ENCODE data around the gene PEAR1. TPM values are rescaled to one million over a fixed set of nuclear protein-coding genes. Genes with fewer than 3 reads are reported as not detected.
"Not testable (repeated sequence)": the region's sequence is repeated elsewhere in the genome, so short reads cannot be mapped to it uniquely, and the experiment has no call there.

The PEAR1 gene
- total and polyA plus RNA-seq, 9 donors, result 12.2 to 35.0 (median 27.7) TPM

DNA sequence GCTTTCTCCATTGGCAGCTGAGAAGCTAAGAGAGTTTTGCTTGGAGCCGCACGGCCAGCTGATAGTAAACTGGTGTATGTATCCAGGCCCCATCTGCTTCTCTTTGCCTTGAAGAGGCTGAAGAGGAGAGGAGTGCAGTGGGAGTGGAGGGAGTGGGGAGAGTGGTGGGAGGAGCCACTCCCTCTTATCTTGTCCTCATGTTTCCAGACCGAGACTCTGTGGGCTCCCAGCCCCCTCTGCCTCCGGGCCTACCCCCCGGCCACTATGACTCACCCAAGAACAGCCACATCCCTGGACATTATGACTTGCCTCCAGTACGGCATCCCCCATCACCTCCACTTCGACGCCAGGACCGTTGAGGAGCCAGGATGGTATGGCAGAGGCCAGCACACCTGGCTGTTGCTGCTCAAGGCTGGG is 20.9 kb downstream of the PEAR1 start:
- no peak overlapping the region for H3K27ac ChIP-seq (ENCODE audit: low read length)
- no peak for DNase-seq
- peaks cover 23% of the 10 kb centered on the region for H3K4me1 ChIP-seq (ENCODE audit: control insufficient read depth, insufficient read depth, low read length)
- peaks cover 38% of the 10 kb centered on the region for H3K36me3 ChIP-seq (ENCODE audit: control insufficient read depth, insufficient read depth, low read length)
- WGBS (ENCODE audit: insufficient coverage), result 82% methylated on average over 6 of the region's 9 CpGs
- no peak overlapping the region for H3K4me3 ChIP-seq (ENCODE audit: low read length)
- H3K27me3 ChIP-seq (ENCODE audit: control insufficient read depth, insufficient read depth, low read length), result peaks cover 6% of the 10 kb centered on the region
- H3K9me3 ChIP-seq (replicated peaks; ENCODE audit: control insufficient read depth, low read depth, low read length), result peaks cover 2% of the 10 kb centered on the region

DNA sequence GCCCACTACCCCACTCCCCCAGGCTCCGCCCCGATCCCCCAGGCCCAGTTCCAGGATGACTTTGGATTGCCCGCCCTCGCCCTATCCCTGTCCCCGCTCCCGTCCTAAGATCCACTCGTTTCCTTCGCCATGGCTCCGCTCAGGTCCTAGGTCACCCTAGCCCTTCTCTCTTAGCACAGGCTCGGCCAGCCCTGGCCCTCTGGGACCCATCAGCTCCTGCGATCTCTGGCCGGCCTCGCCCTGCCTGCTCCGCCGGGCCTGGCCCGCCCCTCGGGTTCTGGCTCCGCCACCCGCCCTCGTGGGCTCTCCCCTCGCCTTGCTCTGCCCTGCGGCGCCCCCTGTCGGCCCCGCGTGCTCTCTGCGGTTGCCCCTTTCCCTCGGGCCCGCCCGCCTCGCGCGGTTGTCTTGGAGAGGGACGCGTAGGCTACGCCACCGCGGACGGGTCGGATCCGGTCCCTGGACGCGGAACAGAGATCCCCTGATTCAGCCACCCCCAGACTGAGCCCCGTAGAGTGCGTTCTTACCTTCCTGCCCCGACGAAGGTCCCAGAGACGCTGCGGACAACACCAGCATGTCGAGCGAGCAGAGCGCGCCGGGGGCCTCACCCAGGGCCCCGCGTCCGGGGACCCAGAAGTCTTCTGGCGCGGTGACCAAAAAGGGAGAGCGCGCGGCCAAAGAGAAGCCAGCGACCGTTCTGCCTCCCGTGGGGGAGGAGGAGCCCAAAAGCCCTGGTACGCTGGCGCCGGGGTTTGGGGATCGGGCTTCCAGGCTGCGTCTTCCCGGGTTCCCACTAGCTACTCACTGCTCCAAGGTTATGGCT is 26.9 kb downstream of the PEAR1 start, which contains the start of gene LRRC71:
TSS of gene LRRC71 (plus strand) at position 400 of the 820 bp plus-strand sequence. CDS start at position 572, 172 bp downstream.
- H3K4me3 ChIP-seq (ENCODE audit: low read length), result peak within 1 kb of the TSS; percentile 3
- H3K27ac ChIP-seq (ENCODE audit: low read length), result no peak within 1 kb of the TSS

DNA sequence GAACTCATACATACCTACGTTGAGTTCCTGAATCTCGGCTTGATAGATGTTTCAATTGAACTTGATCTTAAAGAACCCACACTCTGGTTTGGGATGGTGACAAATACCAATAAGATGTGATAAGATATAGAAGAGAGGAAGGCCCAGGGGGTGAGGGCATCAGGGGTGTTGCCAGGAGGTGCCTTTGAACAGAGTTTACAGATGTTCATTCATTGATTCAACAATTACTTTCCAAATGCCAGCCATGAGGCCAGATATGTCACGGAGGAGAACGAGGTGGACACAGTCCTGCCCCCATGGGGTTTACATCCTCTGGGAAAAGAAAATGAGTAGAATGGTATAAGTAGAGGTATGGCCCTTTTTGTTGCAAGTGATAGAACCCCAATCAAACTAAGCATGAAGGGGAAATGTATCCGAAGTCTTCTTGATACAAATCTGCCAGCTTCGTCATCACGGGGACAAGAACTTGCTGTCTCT is 27.6 kb downstream of the PEAR1 start:
- no peak for DNase-seq
- H3K4me3 ChIP-seq (ENCODE audit: low read length), result no peak overlapping the region
- H3K4me1 ChIP-seq (ENCODE audit: control insufficient read depth, insufficient read depth, low read length), result peaks cover 26% of the 10 kb centered on the region
- H3K27ac ChIP-seq (ENCODE audit: low read length), result no peak overlapping the region
- WGBS (ENCODE audit: insufficient coverage), result 90% methylated on average over 2 of the region's 7 CpGs
- H3K36me3 ChIP-seq (ENCODE audit: control insufficient read depth, insufficient read depth, low read length), result no peaks in the 10 kb centered on the region
- peaks cover 2% of the 10 kb centered on the region for H3K9me3 ChIP-seq (replicated peaks; ENCODE audit: control insufficient read depth, low read depth, low read length)
- peaks cover 67% of the 10 kb centered on the region for H3K27me3 ChIP-seq (ENCODE audit: control insufficient read depth, insufficient read depth, low read length)

More for the DNA sequence above, 26.9 kb downstream of the PEAR1 start, which contains the start of gene LRRC71:
- Histone ChIP-seq H3K27me3 (ENCODE audit: control insufficient read depth, insufficient read depth, low read length) (peaks cover 64% of the 10 kb centered on the region), H3K9me3 (replicated peaks; ENCODE audit: control insufficient read depth, low read depth, low read length) (peaks cover 2% of the 10 kb centered on the region), H3K36me3 (ENCODE audit: control insufficient read depth, insufficient read depth, low read length) (peaks cover 5% of the 10 kb centered on the region), H3K4me1 (ENCODE audit: control insufficient read depth, insufficient read depth, low read length) (peaks cover 26% of the 10 kb centered on the region)
- DNase-seq, result peak; percentile 87
- whole genome bisulfite sequencing (ENCODE audit: insufficient coverage), result 2% methylated on average over 66 of the region's 71 CpGs

DNA sequence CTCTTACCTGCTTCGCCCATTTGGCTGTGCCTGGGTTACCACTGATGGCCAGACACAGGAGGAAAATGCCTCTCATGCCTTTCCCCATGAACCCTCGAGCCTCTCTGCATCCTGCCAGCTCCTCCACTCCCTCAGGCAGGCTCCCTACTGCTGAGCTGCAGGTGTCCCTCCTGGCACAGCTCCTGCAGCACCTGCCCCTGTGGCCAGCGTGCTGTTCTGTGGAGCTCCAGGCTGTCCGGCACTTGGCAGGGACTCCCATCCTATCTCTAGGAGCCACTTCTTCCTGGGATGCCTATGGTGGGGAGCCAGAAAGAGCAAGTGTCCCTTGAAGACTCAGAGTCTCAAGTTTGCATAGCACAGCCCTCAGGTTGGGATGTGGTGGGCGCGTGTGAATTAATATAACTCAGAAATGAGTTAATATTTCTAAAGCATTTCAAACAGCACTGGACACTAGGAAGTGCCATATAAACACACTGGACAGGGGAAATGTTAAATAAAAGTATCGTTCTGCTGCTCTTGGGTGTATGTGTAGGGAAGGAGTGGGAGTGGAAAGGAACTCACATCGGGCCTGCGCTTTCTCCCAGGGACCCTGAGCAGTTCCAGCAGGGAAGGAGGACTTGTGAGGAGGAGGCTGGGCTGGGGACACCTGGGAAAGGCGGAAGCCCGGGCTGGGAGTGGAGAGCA is 29.6 kb downstream of the PEAR1 start:
- Histone ChIP-seq H3K36me3 (ENCODE audit: control insufficient read depth, insufficient read depth, low read length) (no peaks in the 10 kb centered on the region), H3K27ac (ENCODE audit: low read length) (no peak overlapping the region), H3K4me1 (ENCODE audit: control insufficient read depth, insufficient read depth, low read length) (peaks cover 36% of the 10 kb centered on the region), H3K9me3 (replicated peaks; ENCODE audit: control insufficient read depth, low read depth, low read length) (peaks cover 1% of the 10 kb centered on the region), H3K4me3 (ENCODE audit: low read length) (no peak overlapping the region), H3K27me3 (ENCODE audit: control insufficient read depth, insufficient read depth, low read length) (peaks cover 87% of the 10 kb centered on the region)
- WGBS (ENCODE audit: insufficient coverage), result 2% methylated on average over 9 of the region's 11 CpGs
- DNase-seq, result no peak

DNA sequence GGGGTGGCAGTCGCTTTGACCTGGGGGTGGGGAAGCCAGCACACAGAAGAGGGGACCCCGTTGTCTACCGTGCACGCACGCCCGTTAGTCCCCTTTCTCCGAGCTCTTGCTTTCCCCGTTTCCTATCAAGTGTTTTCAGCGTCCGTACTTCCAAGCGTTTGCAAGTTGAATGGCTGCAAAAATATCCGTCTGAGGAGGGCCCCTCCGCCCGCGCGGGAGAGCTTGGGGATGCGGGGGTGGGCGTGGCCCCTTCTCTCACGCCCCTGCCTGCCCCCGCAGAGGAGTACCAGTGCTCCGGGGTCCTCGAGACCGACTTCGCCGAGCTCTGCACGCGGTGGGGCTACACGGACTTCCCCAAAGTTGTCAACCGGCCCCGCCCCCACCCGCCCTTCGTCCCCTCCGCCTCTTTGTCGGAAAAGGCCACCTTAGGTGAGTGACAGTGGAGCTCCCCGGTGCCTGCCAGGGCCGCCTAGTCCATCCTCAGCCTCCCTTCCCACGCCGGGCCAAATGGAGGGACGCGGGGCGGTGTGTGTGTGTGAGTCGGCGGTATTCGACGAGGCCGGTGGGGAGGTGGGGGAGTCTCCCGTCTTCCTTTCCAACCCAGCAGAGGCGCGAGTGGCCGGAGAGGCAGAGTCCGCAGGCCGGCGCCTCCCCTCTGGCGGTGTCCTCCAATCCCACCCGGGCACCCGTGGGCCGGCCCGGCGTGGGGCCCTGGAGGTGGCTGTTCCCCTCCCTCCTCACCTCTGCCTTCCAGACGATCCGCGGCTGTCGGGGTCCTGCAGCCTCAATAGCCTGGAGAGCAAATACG is 30.4 kb downstream of the PEAR1 start:
- Histone ChIP-seq H3K4me3 (ENCODE audit: low read length) (peak overlapping the region; percentile 3), H3K36me3 (ENCODE audit: control insufficient read depth, insufficient read depth, low read length) (no peaks in the 10 kb centered on the region), H3K27me3 (ENCODE audit: control insufficient read depth, insufficient read depth, low read length) (peaks cover 92% of the 10 kb centered on the region), H3K9me3 (replicated peaks; ENCODE audit: control insufficient read depth, low read depth, low read length) (no peaks in the 10 kb centered on the region), H3K27ac (ENCODE audit: low read length) (no peak overlapping the region), H3K4me1 (ENCODE audit: control insufficient read depth, insufficient read depth, low read length) (peaks cover 36% of the 10 kb centered on the region)
- no peak for DNase-seq
- WGBS (ENCODE audit: insufficient coverage), result 2% methylated on average over 36 of the region's 64 CpGs

DNA sequence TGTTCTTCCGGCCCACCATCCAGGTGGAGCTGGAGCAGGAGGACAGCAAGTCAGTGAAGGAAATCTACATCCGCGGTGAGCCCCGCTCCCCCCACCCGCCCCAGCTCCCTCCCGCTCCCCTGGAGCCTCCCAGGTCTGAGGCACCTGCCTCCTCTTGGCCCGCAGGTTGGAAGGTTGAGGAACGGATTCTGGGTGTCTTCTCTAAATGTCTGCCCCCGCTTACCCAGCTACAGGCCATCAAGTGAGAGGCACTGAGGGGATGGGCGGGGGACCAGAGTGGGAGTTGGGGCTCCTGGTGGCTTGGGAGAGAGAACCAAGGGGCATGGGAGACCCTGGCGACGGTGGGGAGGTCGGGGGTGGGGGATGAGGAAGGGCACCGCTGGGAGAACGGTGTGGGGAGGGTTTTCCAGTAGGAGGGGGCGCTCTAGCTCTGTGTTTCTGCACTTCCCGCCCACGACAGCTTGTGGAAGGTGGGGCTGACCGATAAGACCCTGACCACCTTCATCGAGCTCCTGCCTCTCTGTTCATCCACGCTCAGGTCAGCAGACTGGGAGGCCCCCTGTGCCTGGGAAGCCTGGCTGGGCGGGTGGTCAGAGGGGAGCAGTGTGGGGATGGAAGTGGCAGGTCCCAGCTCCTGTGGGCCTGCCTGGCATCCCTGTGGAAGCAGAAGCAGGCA is 31.1 kb downstream of the PEAR1 start:
- Histone ChIP-seq H3K4me1 (ENCODE audit: control insufficient read depth, insufficient read depth, low read length) (peaks cover 36% of the 10 kb centered on the region), H3K9me3 (replicated peaks; ENCODE audit: control insufficient read depth, low read depth, low read length) (no peaks in the 10 kb centered on the region), H3K27ac (ENCODE audit: low read length) (no peak overlapping the region), H3K4me3 (ENCODE audit: low read length) (no peak overlapping the region), H3K27me3 (ENCODE audit: control insufficient read depth, insufficient read depth, low read length) (peaks cover 94% of the 10 kb centered on the region), H3K36me3 (ENCODE audit: control insufficient read depth, insufficient read depth, low read length) (no peaks in the 10 kb centered on the region)
- DNase-seq, result no peak
- WGBS (ENCODE audit: insufficient coverage), result 30% methylated on average over 6 of the region's 22 CpGs

DNA sequence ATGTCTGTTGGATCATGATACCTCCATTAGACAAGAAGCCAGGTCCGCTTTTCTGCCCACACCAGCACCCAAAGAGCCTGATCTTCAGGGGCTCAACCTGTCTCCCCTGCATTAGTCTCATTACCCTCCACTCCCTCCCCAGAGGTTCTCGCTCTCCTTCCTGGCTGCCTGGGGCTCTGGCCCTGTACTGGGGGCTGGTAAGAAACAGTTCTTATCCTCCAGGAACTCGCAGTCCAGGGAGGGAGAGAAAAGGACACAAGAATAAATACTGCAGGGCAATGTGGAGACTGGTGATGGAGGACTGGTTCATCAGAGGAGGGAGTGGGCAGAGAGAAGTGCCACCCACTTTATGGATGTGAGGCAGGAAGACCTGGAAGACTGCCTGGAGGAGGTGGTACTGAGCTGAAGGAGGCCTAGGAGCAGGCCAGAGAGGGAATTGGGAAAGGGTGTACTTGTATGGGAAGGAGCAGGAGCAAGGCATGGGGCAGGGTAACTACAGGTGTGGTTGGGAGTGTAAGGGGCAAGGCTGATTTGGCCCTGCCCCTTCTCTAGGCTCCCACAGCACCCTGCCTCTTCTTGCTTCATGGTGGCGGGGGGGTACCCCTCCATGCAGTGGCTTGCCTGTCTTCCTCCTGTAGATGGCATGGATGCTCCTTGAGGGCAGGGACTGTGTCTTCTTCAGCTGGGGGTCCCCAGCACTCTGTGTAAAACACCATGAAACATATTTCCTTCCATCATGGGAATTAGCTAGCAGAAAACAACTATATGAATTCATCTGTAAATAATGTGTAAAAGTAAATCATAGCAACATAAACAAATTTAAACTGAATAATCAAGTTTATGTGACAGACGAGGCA is 31.9 kb downstream of the PEAR1 start:
- H3K4me3 ChIP-seq (ENCODE audit: low read length), result no peak overlapping the region
- DNase-seq, result no peak
- 77% methylated on average over 2 of the region's 5 CpGs for WGBS (ENCODE audit: insufficient coverage)
- H3K36me3 ChIP-seq (ENCODE audit: control insufficient read depth, insufficient read depth, low read length), result no peaks in the 10 kb centered on the region
- H3K4me1 ChIP-seq (ENCODE audit: control insufficient read depth, insufficient read depth, low read length), result peaks cover 31% of the 10 kb centered on the region
- H3K27ac ChIP-seq (ENCODE audit: low read length), result no peak overlapping the region
- peaks cover 88% of the 10 kb centered on the region for H3K27me3 ChIP-seq (ENCODE audit: control insufficient read depth, insufficient read depth, low read length)
- H3K9me3 ChIP-seq (replicated peaks; ENCODE audit: control insufficient read depth, low read depth, low read length), result no peaks in the 10 kb centered on the region

DNA sequence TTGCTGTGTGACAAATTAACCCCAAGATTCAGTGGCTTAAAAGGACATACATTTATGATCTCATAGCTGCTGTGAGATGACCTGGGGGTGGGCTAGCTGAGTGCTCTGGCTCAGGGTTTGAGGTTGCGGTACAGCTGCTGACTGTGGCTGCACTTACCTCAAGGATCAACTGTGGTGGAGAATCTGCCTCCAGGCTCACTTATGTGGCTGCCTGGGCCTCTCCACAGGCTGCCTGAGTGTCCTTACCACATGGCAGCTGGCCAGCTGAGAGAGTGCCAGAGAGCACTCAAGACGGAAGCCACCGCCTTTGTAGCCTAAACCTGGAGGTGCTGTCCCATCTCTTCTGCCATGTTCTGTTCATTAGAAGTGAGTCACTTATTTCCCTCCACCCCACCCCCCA is 32.7 kb downstream of the PEAR1 start:
- 67% methylated on average over 3 of the region's 3 CpGs for WGBS (ENCODE audit: insufficient coverage)
- Histone ChIP-seq H3K4me3 (ENCODE audit: low read length) (no peak overlapping the region), H3K4me1 (ENCODE audit: control insufficient read depth, insufficient read depth, low read length) (peaks cover 24% of the 10 kb centered on the region), H3K36me3 (ENCODE audit: control insufficient read depth, insufficient read depth, low read length) (no peaks in the 10 kb centered on the region), H3K27me3 (ENCODE audit: control insufficient read depth, insufficient read depth, low read length) (peaks cover 81% of the 10 kb centered on the region), H3K9me3 (replicated peaks; ENCODE audit: control insufficient read depth, low read depth, low read length) (no peaks in the 10 kb centered on the region), H3K27ac (ENCODE audit: low read length) (no peak overlapping the region)
- no peak for DNase-seq

DNA sequence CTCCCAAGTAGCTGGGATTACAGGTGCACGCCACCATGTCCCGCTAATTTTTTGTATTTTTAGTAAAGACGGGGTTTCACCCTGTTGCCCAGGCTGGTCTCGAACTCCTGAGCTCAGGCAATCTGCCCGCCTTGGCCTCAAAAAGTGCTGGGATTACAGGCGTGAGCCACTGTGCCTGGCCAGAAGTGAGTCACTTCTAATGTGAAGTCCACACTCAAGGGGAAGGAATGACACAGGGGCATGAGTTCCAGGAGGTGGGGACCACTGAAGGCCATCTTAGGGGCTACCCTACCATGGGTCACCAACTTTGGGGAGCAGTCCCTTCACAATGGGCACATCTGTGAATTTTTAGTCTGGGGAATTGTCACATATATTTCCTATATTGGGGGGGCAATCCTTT is 33.2 kb downstream of the PEAR1 start:
- DNase-seq; H3K9me3 ChIP-seq (replicated peaks; ENCODE audit: control insufficient read depth, low read depth, low read length); H3K27ac ChIP-seq (ENCODE audit: low read length); H3K36me3 ChIP-seq (ENCODE audit: control insufficient read depth, insufficient read depth, low read length); H3K4me3 ChIP-seq (ENCODE audit: low read length): not testable (repeated sequence)
- Histone ChIP-seq H3K27me3 (ENCODE audit: control insufficient read depth, insufficient read depth, low read length) (peaks cover 75% of the 10 kb centered on the region), H3K4me1 (ENCODE audit: control insufficient read depth, insufficient read depth, low read length) (peaks cover 27% of the 10 kb centered on the region)
- 88% methylated on average over 4 of the region's 6 CpGs for WGBS (ENCODE audit: insufficient coverage)

Measured in muscle of leg (tissue), 11 donors.